ENCODE measurements around the gene TACC2.

TACC2 gene

GRCh38 chr10:122148876-122149560 is 160.1 kb downstream of the TACC2 start:
- no peak for DNase-seq

GRCh38 chr10:122149561-122150505 is 160.9 kb downstream of the TACC2 start:
- no peak for DNase-seq

GRCh38 chr10:122151121-122151694 is 162.2 kb downstream of the TACC2 start:
- DNase-seq, result no peak

- no peak for DNase-seq
Measured at GRCh38 chr10:122152544-122152943, 163.6 kb downstream of the TACC2 start.

- no peak for DNase-seq
Measured at GRCh38 chr10:122154031-122154544, 165.1 kb downstream of the TACC2 start.

- DNase-seq, result no peak
Measured at GRCh38 chr10:122154545-122155366, 165.8 kb downstream of the TACC2 start.

GRCh38 chr10:122157451-122157850 is 168.5 kb downstream of the TACC2 start:
- no peak for DNase-seq

GRCh38 chr10:122158362-122158761 is 169.4 kb downstream of the TACC2 start:
- DNase-seq, result no peak

GRCh38 chr10:122159141-122159970 is 170.4 kb downstream of the TACC2 start:
- no peak for DNase-seq

- DNase-seq, result no peak
Measured at GRCh38 chr10:122161795-122162194, 172.8 kb downstream of the TACC2 start.

- DNase-seq, result no peak
Measured at GRCh38 chr10:122162671-122163173, 173.8 kb downstream of the TACC2 start.

- peak; percentile 19 for DNase-seq
Measured at GRCh38 chr10:122163174-122164022, 174.4 kb downstream of the TACC2 start.

GRCh38 chr10:122164023-122164601 is 175.1 kb downstream of the TACC2 start:
- peak; percentile 39 for DNase-seq

- no peak for DNase-seq
Measured at GRCh38 chr10:122164815-122165483, 176.0 kb downstream of the TACC2 start.

- DNase-seq, result no peak
Measured at GRCh38 chr10:122165484-122166276, 176.7 kb downstream of the TACC2 start.

GRCh38 chr10:122168101-122168500 is 179.1 kb downstream of the TACC2 start:
- DNase-seq, result no peak

GRCh38 chr10:122168598-122169394 is 179.8 kb downstream of the TACC2 start:
- no peak for DNase-seq

- no peak for DNase-seq
Measured at GRCh38 chr10:122170802-122171201, 181.8 kb downstream of the TACC2 start.
